Retinal pigment epithelial cell (primary cell): ENCODE measurements around the gene CNTN5.

Source experiments
- DNase-seq: peaks from one replicate; pipeline ENCODE4 v3.0.0-alpha.2; 2010; ENCODE audit warnings: low read depth
- H3K4me3 ChIP-seq: 2 replicates; pipeline ENCODE4 v1.5.1; 2011; ENCODE audit warnings: mild to moderate bottlenecking, low read length, control low read depth, moderate library complexity
- TF ChIP-seq, protein P1 (sequence below): conservative IDR thresholded peaks from 2 replicates; pipeline ENCODE4 v1.5.1; 2011; ENCODE audit warnings: low read depth, low read length, control low read depth, inconsistent platforms

The CNTN5 gene

DNA sequence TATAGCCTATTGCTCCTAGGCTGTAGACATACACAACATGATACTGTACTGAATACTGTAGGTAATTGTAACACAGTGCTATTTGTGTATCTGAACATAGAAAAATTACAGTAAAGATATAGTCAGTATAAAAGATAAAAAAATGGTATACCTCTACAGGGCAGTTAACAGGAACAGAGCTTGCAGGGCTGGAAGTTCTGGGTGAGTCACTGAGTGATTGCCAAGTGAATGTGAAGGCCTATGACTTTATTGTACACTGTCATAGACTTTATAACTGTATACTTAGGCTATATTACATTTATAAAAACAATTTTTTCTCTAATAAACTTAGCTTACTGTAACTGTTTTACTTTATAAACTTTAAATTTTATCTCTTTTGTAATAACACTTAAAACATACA is 1334.0 kb downstream of the CNTN5 start:
- H3K4me3 ChIP-seq = no peak overlapping the region
- DNase-seq = no peak
- TF ChIP-seq, protein P1, sequence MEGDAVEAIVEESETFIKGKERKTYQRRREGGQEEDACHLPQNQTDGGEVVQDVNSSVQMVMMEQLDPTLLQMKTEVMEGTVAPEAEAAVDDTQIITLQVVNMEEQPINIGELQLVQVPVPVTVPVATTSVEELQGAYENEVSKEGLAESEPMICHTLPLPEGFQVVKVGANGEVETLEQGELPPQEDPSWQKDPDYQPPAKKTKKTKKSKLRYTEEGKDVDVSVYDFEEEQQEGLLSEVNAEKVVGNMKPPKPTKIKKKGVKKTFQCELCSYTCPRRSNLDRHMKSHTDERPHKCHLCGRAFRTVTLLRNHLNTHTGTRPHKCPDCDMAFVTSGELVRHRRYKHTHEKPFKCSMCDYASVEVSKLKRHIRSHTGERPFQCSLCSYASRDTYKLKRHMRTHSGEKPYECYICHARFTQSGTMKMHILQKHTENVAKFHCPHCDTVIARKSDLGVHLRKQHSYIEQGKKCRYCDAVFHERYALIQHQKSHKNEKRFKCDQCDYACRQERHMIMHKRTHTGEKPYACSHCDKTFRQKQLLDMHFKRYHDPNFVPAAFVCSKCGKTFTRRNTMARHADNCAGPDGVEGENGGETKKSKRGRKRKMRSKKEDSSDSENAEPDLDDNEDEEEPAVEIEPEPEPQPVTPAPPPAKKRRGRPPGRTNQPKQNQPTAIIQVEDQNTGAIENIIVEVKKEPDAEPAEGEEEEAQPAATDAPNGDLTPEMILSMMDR = no peak

- TF ChIP-seq, protein P1 = no peak
- DNase-seq = no peak
- no peak overlapping the region for H3K4me3 ChIP-seq
Measured at GRCh38 chr11:100356035-100356434, 1335.3 kb downstream of the CNTN5 start.

- DNase-seq = no peak
- no peak overlapping the region for H3K4me3 ChIP-seq
- TF ChIP-seq, protein P1 = no peak
Measured at GRCh38 chr11:100359281-100359680, 1338.5 kb downstream of the CNTN5 start.

- TF ChIP-seq, protein P1 = no peak
- no peak overlapping the region for H3K4me3 ChIP-seq
- no peak for DNase-seq
Measured at GRCh38 chr11:100367892-100368291, 1347.1 kb downstream of the CNTN5 start.

DNA sequence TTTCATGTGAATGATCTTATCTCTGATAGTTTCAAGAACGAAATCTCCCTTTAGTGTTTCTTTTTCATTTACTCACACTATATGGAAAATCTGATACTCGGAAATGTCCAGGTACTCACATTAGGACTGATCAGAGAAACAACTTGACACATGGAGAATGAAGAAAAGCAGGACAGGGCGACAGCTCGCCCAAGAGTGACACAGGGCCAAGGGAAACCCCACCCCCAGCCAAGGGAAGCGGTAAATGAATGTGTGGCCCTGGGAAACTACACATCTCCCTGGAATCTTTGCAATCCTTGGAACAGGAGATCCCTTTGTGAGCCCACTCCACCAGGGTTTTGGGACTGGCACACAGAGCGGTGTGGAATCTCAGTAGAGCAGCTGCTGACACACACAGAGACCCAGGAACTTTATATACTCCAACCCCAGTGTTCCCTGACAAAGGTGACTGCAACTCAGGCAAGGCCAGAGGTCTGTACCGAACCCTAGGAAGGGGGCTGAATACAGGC is 1362.7 kb downstream of the CNTN5 start:
- TF ChIP-seq, protein P1 = no peak
- H3K4me3 ChIP-seq = no peak overlapping the region
- no peak for DNase-seq

- TF ChIP-seq, protein P1 = no peak
- no peak overlapping the region for H3K4me3 ChIP-seq
- DNase-seq = no peak
Measured at GRCh38 chr11:100396266-100396665, 1375.5 kb downstream of the CNTN5 start.

GRCh38 chr11:100397401-100397800 is 1376.7 kb downstream of the CNTN5 start:
- TF ChIP-seq, protein P1 = no peak
- no peak overlapping the region for H3K4me3 ChIP-seq
- DNase-seq = no peak
